Endothelial cell (in vitro differentiated cells): ENCODE measurements around the gene VEZF1. TPM values are rescaled to one million over a fixed set of nuclear protein-coding genes. Genes with fewer than 3 reads are reported as not detected.

Experiments used
- DNase-seq: peaks from one replicate; pipeline ENCODE4 v3.0.0; 2021; ENCODE audit warnings: low spot score
- H3K27ac Mint-ChIP-seq: one replicate; pipeline ENCODE4 v1.8.0; 2021; ENCODE audit warnings: mixed read lengths, inconsistent platforms; ENCODE audit not compliant: unreplicated experiment
- H3K27me3 Mint-ChIP-seq: one replicate; pipeline ENCODE4 v1.8.0; 2021; ENCODE audit warnings: mild to moderate bottlenecking, moderate library complexity, mixed read lengths, inconsistent platforms; ENCODE audit not compliant: unreplicated experiment
- H3K36me3 Mint-ChIP-seq: one replicate; pipeline ENCODE4 v1.8.0; 2021; ENCODE audit warnings: mild to moderate bottlenecking, low read depth, mixed read lengths, inconsistent platforms; ENCODE audit not compliant: unreplicated experiment
- H3K4me1 Mint-ChIP-seq: one replicate; pipeline ENCODE4 v1.8.0; 2021; ENCODE audit warnings: mild to moderate bottlenecking, mixed read lengths, inconsistent platforms; ENCODE audit not compliant: unreplicated experiment
- H3K4me3 Mint-ChIP-seq: one replicate; pipeline ENCODE4 v1.8.0; 2021; ENCODE audit warnings: mild to moderate bottlenecking, mixed read lengths, inconsistent platforms; ENCODE audit not compliant: unreplicated experiment
- H3K9me3 Mint-ChIP-seq: one replicate; pipeline ENCODE4 v1.8.0; 2021; ENCODE audit warnings: mixed read lengths, inconsistent platforms; ENCODE audit not compliant: unreplicated experiment
- CTCF ChIP-seq: fragments of 200-600 bp; sonication (generic); IDR thresholded peaks from one replicate; pipeline ENCODE4 v1.5.0; 2021; ENCODE audit warnings: antibody characterized with exemption; ENCODE audit not compliant: unreplicated experiment
- total RNA-seq: library from RNA; stranded (reverse); fragmentation: NEBNext Ultra II Directional; extraction: Animal tissue kit (Norgen Biotek cat#: 25700); gene quantifications from one replicate; pipeline ENCODE4 v1.2.1, GENCODE V29; 2021; ENCODE audit not compliant: unreplicated experiment

The VEZF1 gene
- total RNA-seq, 1 donor from 2014 or later: 43.7 TPM

GRCh38 chr17:57941384-57942370 lies 46.4 kb downstream of the VEZF1 start:
- H3K27ac Mint-ChIP-seq: no peak overlapping the region
- no peaks in the 10 kb centered on the region for H3K4me1 Mint-ChIP-seq
- DNase-seq: no peak

GRCh38 chr17:57940653-57941329 lies 47.3 kb downstream of the VEZF1 start:
- no peaks in the 10 kb centered on the region for H3K4me1 Mint-ChIP-seq
- H3K36me3 Mint-ChIP-seq: peaks cover 4% of the 10 kb centered on the region
- no peaks in the 10 kb centered on the region for H3K9me3 Mint-ChIP-seq
- H3K27ac Mint-ChIP-seq: no peak overlapping the region
- no peak for TF ChIP-seq CTCF
- no peak overlapping the region for H3K4me3 Mint-ChIP-seq
- DNase-seq: no peak
- peaks cover 3% of the 10 kb centered on the region for H3K27me3 Mint-ChIP-seq

More at GRCh38 chr17:57941384-57942370, 46.4 kb downstream of the VEZF1 start:
- Mint-ChIP-seq H3K4me3 (no peak overlapping the region), H3K9me3 (no peaks in the 10 kb centered on the region), H3K36me3 (peaks cover 4% of the 10 kb centered on the region), H3K27me3 (peaks cover 3% of the 10 kb centered on the region)
- TF ChIP-seq CTCF: no peak

GRCh38 chr17:57940231-57940630 lies 47.8 kb downstream of the VEZF1 start:
- no peaks in the 10 kb centered on the region for H3K9me3 Mint-ChIP-seq
- no peak overlapping the region for H3K4me3 Mint-ChIP-seq
- peak overlapping the region; percentile 52 for H3K27ac Mint-ChIP-seq
- no peak for DNase-seq
- TF ChIP-seq CTCF: no peak
- peaks cover 4% of the 10 kb centered on the region for H3K36me3 Mint-ChIP-seq
- peaks cover 1% of the 10 kb centered on the region for H3K4me1 Mint-ChIP-seq
- H3K27me3 Mint-ChIP-seq: peaks cover 4% of the 10 kb centered on the region

- Mint-ChIP-seq H3K9me3 (no peaks in the 10 kb centered on the region), H3K27me3 (peaks cover 6% of the 10 kb centered on the region), H3K4me1 (peaks cover 4% of the 10 kb centered on the region), H3K27ac (no peak overlapping the region), H3K4me3 (no peak overlapping the region), H3K36me3 (peaks cover 4% of the 10 kb centered on the region)
- no peak for TF ChIP-seq CTCF
- no peak for DNase-seq
These were observed 48.3 kb downstream of the VEZF1 start for GRCh38 chr17:57939797-57940196.

- H3K36me3 Mint-ChIP-seq: peaks cover 4% of the 10 kb centered on the region
- no peak overlapping the region for H3K4me3 Mint-ChIP-seq
- DNase-seq: no peak
- no peak overlapping the region for H3K27ac Mint-ChIP-seq
- peaks cover 4% of the 10 kb centered on the region for H3K4me1 Mint-ChIP-seq
- H3K27me3 Mint-ChIP-seq: peaks cover 6% of the 10 kb centered on the region
- no peaks in the 10 kb centered on the region for H3K9me3 Mint-ChIP-seq
- no peak for TF ChIP-seq CTCF
These were observed 50.0 kb downstream of the VEZF1 start for GRCh38 chr17:57938061-57938502.
